ENCODE measurements around the gene SMARCD3. TPM values are rescaled to one million over a fixed set of nuclear protein-coding genes. Genes with fewer than 3 reads are reported as not detected.

SMARCD3 gene
- total RNA-seq (2021; ENCODE audit: unreplicated experiment) (30.3 TPM), Bru-seq, nascent RNA (percentile 49 among the genes with signal in this experiment), BruChase-seq, experiment 1, labeled RNA remaining after a 6-hour chase (percentile 55 among the genes with signal in this experiment), BruChase-seq, experiment 2, labeled RNA remaining after a 2-hour chase (percentile 63 among the genes with signal in this experiment)
- 21.2 and 30.3 TPM in 2 replicates for polyA plus RNA-seq (2012)
- long read RNA-seq, transcript SMARCD3-203 (14 exons, 2,018 nt) = major isoform, 28 of 56 reads
- long read RNA-seq, transcript SMARCD3-201 (13 exons, 1,993 nt) = minor isoform, 10 of 56 reads
- long read RNA-seq, partial matches to known transcripts = 4 of 56 reads
- long read RNA-seq, other reads (novel, unspliced or antisense) = 13 of 56 reads

DNA sequence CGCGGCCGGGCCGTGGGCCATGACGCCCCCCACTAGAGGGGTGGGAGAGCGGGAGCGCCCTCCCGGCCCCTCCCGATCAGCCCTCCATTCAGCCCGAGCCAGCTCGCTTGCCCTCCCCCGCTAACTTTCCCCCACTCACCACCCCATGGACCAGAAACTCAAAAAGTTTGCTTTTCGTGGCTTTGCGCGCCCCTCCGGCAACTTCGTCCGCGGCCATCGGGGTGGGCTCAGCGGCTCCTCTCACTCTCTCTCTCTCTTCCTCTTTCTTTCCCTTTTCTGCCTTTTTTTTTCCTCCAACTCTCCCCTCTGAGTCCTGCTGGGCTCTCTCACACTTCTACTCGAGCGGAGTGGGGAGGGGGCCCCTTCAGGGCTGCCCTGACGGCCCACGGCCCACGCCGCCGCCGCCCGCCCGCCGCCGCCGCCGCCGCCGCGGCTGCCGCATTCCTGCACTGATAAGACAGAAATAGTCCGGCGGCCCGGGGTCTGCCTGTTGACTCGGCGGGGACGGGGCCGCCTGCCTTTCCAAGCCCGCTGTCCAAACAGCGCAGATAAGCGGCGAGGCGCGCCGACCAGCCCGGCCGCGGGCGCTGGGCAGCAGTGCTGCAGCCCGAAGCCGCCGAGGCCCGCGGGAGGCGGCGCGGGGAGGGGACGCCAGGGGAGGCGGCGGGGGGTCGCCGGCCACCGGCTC is at the start of gene SMARCD3:
Gene SMARCD3, minus strand, starts transcription at position 349 of the 688 bp plus-strand sequence. Its CDS starts 132 bp downstream, at position 217.
- H2AFZ ChIP-seq (ENCODE audit: low read depth, low read length, poor library complexity, severe bottlenecking) = peak within 1 kb of the TSS; percentile 23
- H3K36me3 ChIP-seq (ENCODE audit: control insufficient read depth in 1 of 2, insufficient read depth in 2 of 2, low read length in 2 of 2) = no peaks in the 10 kb centered on the region
- peak; percentile 13 for ATAC-seq
- ChIA-PET RAD21 (ENCODE audit: low non-redundant PET in 1 of 2, low total read pairs in 2 of 2, uncharacterized antibody in 2 of 2, unreplicated experiment in 2 of 2) (no interaction called here), CTCF (no interaction called here), POLR2A (no interaction called here)
- TF ChIP-seq YY1 (IDR thresholded peaks at IDR 0.05; ENCODE audit: extremely low read depth, insufficient replicate concordance, low read depth, low read length) = peak; percentile 7
- TF ChIP-seq TCF7L2 (IDR thresholded peaks at IDR 0.05; ENCODE audit: borderline replicate concordance, extremely low read depth, insufficient read depth, insufficient read length) = no peak
- no peaks in the 10 kb centered on the region for H3K9me2 ChIP-seq (ENCODE audit: insufficient read depth)
- peak within 1 kb of the TSS; percentile 79 for H3K27ac ChIP-seq (ENCODE audit: low read depth, low read length)
- H4K20me1 ChIP-seq (ENCODE audit: insufficient read depth) = no peaks in the 10 kb centered on the region
- H3K4me1 ChIP-seq (ENCODE audit: control insufficient read depth in 1 of 2, insufficient read depth in 2 of 2, low read length in 2 of 2) = peaks cover 40 to 70% of the 10 kb centered on the region in 2 experiments
- H3K9ac ChIP-seq (ENCODE audit: low read length) = peak within 1 kb of the TSS; percentile 69
- DNase-seq (ENCODE audit: low read depth, low spot score) = no peak
- H3K4me3 ChIP-seq (replicated peaks in 1 of 2; ENCODE audit: low read depth in 1 of 2, low read length in 2 of 2) = peak within 1 kb of the TSS; percentile 58 to 70
- H3K4me2 ChIP-seq (ENCODE audit: low read length) = peak within 1 kb of the TSS; percentile 87
- intact Hi-C loops (cut with micrococcal nuclease) = loop anchor here (10.0 kb wide), 1 partner anchor 124 kb away; no protein-coding TSS in a partner anchor
- no peaks in the 10 kb centered on the region for H3K9me3 ChIP-seq (ENCODE audit: control insufficient read depth in 1 of 2, insufficient read depth in 1 of 2, low read depth in 1 of 2, low read length in 2 of 2)
- H3K79me2 ChIP-seq (ENCODE audit: insufficient read depth, low read length) = no peaks in the 10 kb centered on the region
- BruUV-seq (replicated peaks) = no TSS peak
- no peaks in the 10 kb centered on the region for H3K27me3 ChIP-seq (ENCODE audit: insufficient read depth, low read length)

DNA sequence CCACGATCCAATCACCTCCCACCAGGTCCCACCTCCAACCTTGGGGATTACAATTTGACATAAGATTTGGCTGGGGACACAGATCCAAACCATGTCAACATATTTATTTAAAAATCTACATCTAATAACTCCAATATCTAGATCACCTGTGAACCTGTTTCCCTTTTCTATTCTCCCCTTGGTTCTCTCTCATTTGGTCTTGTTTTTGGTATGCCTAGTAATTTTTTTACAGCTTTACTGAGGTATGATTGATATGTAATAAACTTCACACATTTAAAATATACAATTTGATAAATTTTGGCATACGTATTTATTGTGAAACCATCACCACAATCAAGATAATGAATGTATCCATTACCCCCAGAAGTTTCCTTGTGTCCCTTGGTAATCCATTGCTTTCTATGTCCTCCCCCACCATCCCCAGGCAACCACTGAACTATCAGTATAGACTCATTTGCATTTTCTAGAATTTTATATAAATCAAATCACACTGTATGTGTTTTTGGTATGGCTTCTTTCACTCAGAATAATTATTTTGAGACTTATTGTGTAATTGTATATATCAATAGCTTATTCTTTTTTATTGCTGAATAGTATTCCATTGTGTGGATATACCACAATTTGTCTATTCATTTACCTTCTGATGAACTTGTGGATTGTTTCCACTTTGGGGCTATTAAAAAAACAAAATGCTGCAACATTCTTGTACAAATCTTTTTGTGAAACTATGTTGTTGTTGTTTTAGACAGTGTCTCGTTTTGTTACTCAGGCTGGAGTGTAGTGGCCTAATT is 47.9 kb upstream of the SMARCD3 start:
- TF ChIP-seq ELF1 (IDR thresholded peaks at IDR 0.05; ENCODE audit: borderline replicate concordance, low read depth) (no peak), EZH2 (IDR thresholded peaks at IDR 0.05) (no peak), YY1 (IDR thresholded peaks at IDR 0.05; ENCODE audit: extremely low read depth, insufficient replicate concordance, low read depth, low read length) (no peak), EGR1 (IDR thresholded peaks at IDR 0.05; ENCODE audit: low read depth) (no peak)
- TF ChIP-seq, protein P1, sequence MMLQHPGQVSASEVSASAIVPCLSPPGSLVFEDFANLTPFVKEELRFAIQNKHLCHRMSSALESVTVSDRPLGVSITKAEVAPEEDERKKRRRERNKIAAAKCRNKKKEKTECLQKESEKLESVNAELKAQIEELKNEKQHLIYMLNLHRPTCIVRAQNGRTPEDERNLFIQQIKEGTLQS (IDR thresholded peaks at IDR 0.05) = no peak
- TF ChIP-seq, protein P2, sequence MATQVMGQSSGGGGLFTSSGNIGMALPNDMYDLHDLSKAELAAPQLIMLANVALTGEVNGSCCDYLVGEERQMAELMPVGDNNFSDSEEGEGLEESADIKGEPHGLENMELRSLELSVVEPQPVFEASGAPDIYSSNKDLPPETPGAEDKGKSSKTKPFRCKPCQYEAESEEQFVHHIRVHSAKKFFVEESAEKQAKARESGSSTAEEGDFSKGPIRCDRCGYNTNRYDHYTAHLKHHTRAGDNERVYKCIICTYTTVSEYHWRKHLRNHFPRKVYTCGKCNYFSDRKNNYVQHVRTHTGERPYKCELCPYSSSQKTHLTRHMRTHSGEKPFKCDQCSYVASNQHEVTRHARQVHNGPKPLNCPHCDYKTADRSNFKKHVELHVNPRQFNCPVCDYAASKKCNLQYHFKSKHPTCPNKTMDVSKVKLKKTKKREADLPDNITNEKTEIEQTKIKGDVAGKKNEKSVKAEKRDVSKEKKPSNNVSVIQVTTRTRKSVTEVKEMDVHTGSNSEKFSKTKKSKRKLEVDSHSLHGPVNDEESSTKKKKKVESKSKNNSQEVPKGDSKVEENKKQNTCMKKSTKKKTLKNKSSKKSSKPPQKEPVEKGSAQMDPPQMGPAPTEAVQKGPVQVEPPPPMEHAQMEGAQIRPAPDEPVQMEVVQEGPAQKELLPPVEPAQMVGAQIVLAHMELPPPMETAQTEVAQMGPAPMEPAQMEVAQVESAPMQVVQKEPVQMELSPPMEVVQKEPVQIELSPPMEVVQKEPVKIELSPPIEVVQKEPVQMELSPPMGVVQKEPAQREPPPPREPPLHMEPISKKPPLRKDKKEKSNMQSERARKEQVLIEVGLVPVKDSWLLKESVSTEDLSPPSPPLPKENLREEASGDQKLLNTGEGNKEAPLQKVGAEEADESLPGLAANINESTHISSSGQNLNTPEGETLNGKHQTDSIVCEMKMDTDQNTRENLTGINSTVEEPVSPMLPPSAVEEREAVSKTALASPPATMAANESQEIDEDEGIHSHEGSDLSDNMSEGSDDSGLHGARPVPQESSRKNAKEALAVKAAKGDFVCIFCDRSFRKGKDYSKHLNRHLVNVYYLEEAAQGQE (IDR thresholded peaks at IDR 0.05; ENCODE audit: low read depth) = no peak
- TF ChIP-seq, protein P3, sequence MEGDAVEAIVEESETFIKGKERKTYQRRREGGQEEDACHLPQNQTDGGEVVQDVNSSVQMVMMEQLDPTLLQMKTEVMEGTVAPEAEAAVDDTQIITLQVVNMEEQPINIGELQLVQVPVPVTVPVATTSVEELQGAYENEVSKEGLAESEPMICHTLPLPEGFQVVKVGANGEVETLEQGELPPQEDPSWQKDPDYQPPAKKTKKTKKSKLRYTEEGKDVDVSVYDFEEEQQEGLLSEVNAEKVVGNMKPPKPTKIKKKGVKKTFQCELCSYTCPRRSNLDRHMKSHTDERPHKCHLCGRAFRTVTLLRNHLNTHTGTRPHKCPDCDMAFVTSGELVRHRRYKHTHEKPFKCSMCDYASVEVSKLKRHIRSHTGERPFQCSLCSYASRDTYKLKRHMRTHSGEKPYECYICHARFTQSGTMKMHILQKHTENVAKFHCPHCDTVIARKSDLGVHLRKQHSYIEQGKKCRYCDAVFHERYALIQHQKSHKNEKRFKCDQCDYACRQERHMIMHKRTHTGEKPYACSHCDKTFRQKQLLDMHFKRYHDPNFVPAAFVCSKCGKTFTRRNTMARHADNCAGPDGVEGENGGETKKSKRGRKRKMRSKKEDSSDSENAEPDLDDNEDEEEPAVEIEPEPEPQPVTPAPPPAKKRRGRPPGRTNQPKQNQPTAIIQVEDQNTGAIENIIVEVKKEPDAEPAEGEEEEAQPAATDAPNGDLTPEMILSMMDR (IDR thresholded peaks at IDR 0.05 in 2 of 3, conservative IDR thresholded peaks at IDR 0.05 in 1 of 3; ENCODE audit: borderline replicate concordance in 1 of 3, insufficient read depth in 1 of 3, low read depth in 2 of 3, low read length in 2 of 3) = no peak
- Histone ChIP-seq H3K27ac (ENCODE audit: low read depth, low read length) (no peak overlapping the region), H3K27me3 (ENCODE audit: insufficient read depth, low read length) (no peaks in the 10 kb centered on the region), H3K36me3 (ENCODE audit: control insufficient read depth in 1 of 2, insufficient read depth in 2 of 2, low read length in 2 of 2) (no peaks in the 10 kb centered on the region), H3K4me3 (replicated peaks in 1 of 2; ENCODE audit: low read depth in 1 of 2, low read length in 2 of 2) (no peak overlapping the region), H3K4me1 (ENCODE audit: control insufficient read depth in 1 of 2, insufficient read depth in 2 of 2, low read length in 2 of 2) (no peaks in the 10 kb centered on the region), H4K20me1 (ENCODE audit: insufficient read depth) (no peaks in the 10 kb centered on the region), H3K9me2 (ENCODE audit: insufficient read depth) (no peaks in the 10 kb centered on the region), H3K4me2 (ENCODE audit: low read length) (no peak overlapping the region), H2AFZ (ENCODE audit: low read depth, low read length, poor library complexity, severe bottlenecking) (no peak overlapping the region), H3K9me3 (ENCODE audit: control insufficient read depth in 1 of 2, insufficient read depth in 1 of 2, low read depth in 1 of 2, low read length in 2 of 2) (no peaks in the 10 kb centered on the region), H3K79me2 (ENCODE audit: insufficient read depth, low read length) (no peaks in the 10 kb centered on the region), H3K9ac (ENCODE audit: low read length) (no peak overlapping the region)
- ATAC-seq = no peak
- BruUV-seq (replicated peaks) = no TSS peak
- CTCF ChIA-PET = no interaction called here
- POLR2A ChIA-PET = no interaction called here
- RAD21 ChIA-PET (ENCODE audit: low non-redundant PET in 1 of 2, low total read pairs in 2 of 2, uncharacterized antibody in 2 of 2, unreplicated experiment in 2 of 2) = no interaction called here
- intact Hi-C loops (cut with micrococcal nuclease) = no loop called here
- DNase-seq (ENCODE audit: low read depth, low spot score) = no peak
